Measurements from ENCODE around the gene MRPL48. TPM values are rescaled to one million over a fixed set of nuclear protein-coding genes. Genes with fewer than 3 reads are reported as not detected.
"Not testable (repeated sequence)": the region's sequence is repeated elsewhere in the genome, so short reads cannot be mapped to it uniquely, and the experiment has no call there.

Gene MRPL48
- polyA plus RNA-seq, 2 of the 4 experiments (the other 2 are of a cell fraction): 57.2 to 103 TPM

DNA sequence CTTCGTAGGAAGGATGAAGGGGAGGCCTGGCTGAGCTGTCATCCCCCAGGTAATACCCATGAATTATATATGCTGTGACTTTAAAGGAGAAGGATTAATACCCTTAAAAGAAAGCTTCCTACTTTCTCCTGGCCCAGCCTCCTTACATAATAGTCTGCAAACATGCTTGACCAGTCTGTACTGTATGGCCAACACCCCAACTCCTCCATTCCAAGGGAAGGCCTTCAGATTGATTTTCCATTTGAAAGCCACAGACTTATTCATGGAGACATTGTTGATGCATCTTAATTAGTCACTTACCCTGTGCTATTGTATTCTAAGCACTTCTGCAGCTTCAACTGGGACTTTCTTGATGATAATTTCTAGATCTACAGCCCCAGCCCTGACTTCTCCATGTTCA, 91.1 kb downstream of the MRPL48 start (continued):
- TF ChIP-seq USF2 (IDR thresholded peaks at IDR 0.05) (no peak), FOSB (CRISPR knock-in tag; IDR thresholded peaks at IDR 0.05) (no peak), BHLHE40 (IDR thresholded peaks at IDR 0.05; ENCODE audit: low read depth, low read length) (no peak), RCOR1 (IDR thresholded peaks at IDR 0.05; ENCODE audit: low read depth, low read length) (no peak), CHD4 (IDR thresholded peaks at IDR 0.05; ENCODE audit: borderline replicate concordance) (no peak), GATA3 (IDR thresholded peaks at IDR 0.05; ENCODE audit: borderline replicate concordance) (no peak), NPAS2 (CRISPR knock-in tag; IDR thresholded peaks at IDR 0.05; ENCODE audit: borderline replicate concordance) (no peak), NR3C1 (IDR thresholded peaks at IDR 0.05) (no peak), CEBPB (IDR thresholded peaks at IDR 0.05) (no peak)
- TF ChIP-seq, protein P1, sequence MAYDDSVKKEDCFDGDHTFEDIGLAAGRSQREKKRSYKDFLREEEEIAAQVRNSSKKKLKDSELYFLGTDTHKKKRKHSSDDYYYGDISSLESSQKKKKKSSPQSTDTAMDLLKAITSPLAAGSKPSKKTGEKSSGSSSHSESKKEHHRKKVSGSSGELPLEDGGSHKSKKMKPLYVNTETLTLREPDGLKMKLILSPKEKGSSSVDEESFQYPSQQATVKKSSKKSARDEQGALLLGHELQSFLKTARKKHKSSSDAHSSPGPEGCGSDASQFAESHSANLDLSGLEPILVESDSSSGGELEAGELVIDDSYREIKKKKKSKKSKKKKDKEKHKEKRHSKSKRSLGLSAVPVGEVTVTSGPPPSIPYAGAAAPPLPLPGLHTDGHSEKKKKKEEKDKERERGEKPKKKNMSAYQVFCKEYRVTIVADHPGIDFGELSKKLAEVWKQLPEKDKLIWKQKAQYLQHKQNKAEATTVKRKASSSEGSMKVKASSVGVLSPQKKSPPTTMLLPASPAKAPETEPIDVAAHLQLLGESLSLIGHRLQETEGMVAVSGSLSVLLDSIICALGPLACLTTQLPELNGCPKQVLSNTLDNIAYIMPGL (CRISPR knock-in tag; IDR thresholded peaks at IDR 0.05; ENCODE audit: borderline replicate concordance): no peak

DNA sequence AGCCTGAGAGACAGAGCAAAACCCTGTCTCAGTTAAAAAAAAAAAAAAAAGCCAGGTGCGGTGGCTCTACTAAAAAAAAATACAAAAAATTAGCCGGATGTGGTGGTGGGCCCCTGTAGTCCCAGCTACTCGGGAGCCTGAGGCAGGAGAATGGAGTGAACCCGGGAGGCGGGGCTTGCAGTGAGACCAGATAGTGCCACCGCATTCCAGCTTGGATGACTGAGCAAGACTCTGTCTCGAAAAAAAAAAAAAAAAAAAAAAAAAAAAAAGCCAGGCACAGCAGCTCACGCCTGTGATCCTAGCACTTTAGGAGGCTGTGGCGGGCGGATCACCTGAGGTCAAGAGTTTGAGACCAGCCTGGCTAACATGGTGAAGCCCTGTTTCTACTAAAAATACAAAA, 92.8 kb downstream of the MRPL48 start:
- H3K4me3 ChIP-seq; ATAC-seq; H3K4me2 ChIP-seq; H3K9me3 ChIP-seq; POLR2A ChIA-PET; H3K27ac ChIP-seq; H3K4me1 ChIP-seq; DNase-seq (ENCODE audit: low read depth in 1 of 2, low spot score in 1 of 2); FAIRE-seq: not testable (repeated sequence)
- 65% methylated on average over 10 of the region's 10 CpGs for WGBS (ENCODE audit: missing lambda C conversion rate)
- CTCF ChIA-PET: interaction anchor here (0.6 to 0.9 kb wide), 4 partner anchors 9 to 176 kb away, joined by 3 read pairs; no protein-coding TSS in a partner anchor

DNA sequence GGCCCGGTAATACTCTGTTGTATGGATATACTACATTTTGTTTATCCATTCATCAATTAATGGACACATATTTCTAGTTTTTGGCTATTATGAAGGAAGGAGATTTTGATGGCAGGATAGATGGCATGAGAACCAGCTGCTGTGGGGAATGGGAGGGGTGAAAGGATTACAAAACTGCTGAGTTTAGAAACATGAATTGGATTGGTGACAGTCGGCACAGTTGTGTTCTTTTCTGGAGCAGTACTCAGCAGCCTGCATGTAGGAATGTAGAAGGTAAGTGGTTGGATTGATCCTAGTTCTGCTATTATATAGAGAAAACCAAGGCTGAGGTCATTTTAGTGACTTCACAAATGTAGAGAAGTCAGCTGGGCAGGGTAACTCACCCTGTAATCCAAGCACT, 96.2 kb downstream of the MRPL48 start:
- Histone ChIP-seq H3K4me3 (no peak overlapping the region), H3K4me2 (no peak overlapping the region), H3K9me3 (no peaks in the 10 kb centered on the region), H3K27ac (no peak overlapping the region), H3K4me1 (no peaks in the 10 kb centered on the region)
- TF ChIP-seq SREBF2 (IDR thresholded peaks at IDR 0.05): no peak
- TF ChIP-seq KDM5A (IDR thresholded peaks at IDR 0.05): no peak
- TF ChIP-seq CBX8 (IDR thresholded peaks at IDR 0.05): no peak
- no peak for TF ChIP-seq RFX5 (IDR thresholded peaks at IDR 0.05)
- TF ChIP-seq GATA3 (IDR thresholded peaks at IDR 0.05; ENCODE audit: borderline replicate concordance): no peak
- no peak for TF ChIP-seq JUNB (IDR thresholded peaks at IDR 0.05)
- TF ChIP-seq POLR2AphosphoS2 (conservative IDR thresholded peaks at IDR 0.05; ENCODE audit: low read length): no peak
- TF ChIP-seq RNF2 (IDR thresholded peaks at IDR 0.05; ENCODE audit: borderline replicate concordance, low read depth): no peak
- TF ChIP-seq CBX2 (IDR thresholded peaks at IDR 0.05; ENCODE audit: borderline replicate concordance, low read depth): no peak
- TF ChIP-seq, protein P1 (CRISPR knock-in tag; IDR thresholded peaks at IDR 0.05; ENCODE audit: borderline replicate concordance): no peak
- TF ChIP-seq ESRRA (IDR thresholded peaks at IDR 0.05; ENCODE audit: borderline replicate concordance, low read length): no peak
- no peak for TF ChIP-seq TFCP2L1 (CRISPR knock-in tag; IDR thresholded peaks at IDR 0.05)
- no peak for TF ChIP-seq USF2 (IDR thresholded peaks at IDR 0.05)
- no peak for TF ChIP-seq HDAC2 (IDR thresholded peaks at IDR 0.05)
- TF ChIP-seq POLR2A (IDR thresholded peaks at IDR 0.05; ENCODE audit: low read length): no peak
- TF ChIP-seq NFE2L2 (conservative IDR thresholded peaks at IDR 0.05; ENCODE audit: low read length): no peak
- no peak for TF ChIP-seq RARB (CRISPR knock-in tag; IDR thresholded peaks at IDR 0.05)
- no peak for TF ChIP-seq HOXB13 (CRISPR knock-in tag; IDR thresholded peaks at IDR 0.05; ENCODE audit: low read depth)
- TF ChIP-seq, protein P2, sequence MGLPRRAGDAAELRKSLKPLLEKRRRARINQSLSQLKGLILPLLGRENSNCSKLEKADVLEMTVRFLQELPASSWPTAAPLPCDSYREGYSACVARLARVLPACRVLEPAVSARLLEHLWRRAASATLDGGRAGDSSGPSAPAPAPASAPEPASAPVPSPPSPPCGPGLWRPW (IDR thresholded peaks at IDR 0.05): no peak
- TF ChIP-seq CEBPB (IDR thresholded peaks at IDR 0.05): no peak
- 96% methylated on average over 2 of the region's 2 CpGs for WGBS (ENCODE audit: missing lambda C conversion rate)
- FAIRE-seq (no peak), ATAC-seq (no peak), DNase-seq (ENCODE audit: low read depth in 1 of 2, low spot score in 1 of 2) (no peak)
- POLR2A ChIA-PET: no interaction called here
- CTCF ChIA-PET: no interaction called here

Measured in A549 (cell line).